ENCODE results near the gene IFT88. TPM values are rescaled to one million over a fixed set of nuclear protein-coding genes. Genes with fewer than 3 reads are reported as not detected.
"Not testable (repeated sequence)": the region's sequence is repeated elsewhere in the genome, so short reads cannot be mapped to it uniquely, and the experiment has no call there.

The IFT88 gene
- total RNA-seq, 4 donors from 2014 or later = 14.6 to 24.6 (median 19.2) TPM

- Histone ChIP-seq H3K9me3 (no peaks in the 10 kb centered on the region), H3K36me3 (peaks cover 0 to 37% (median 0%) of the 10 kb centered on the region in 3 donors), H3K27ac (peak overlapping the region in 2 of 4 donors; percentile 39 to 60), H3K4me1 (peaks cover 0 to 14% (median 0%) of the 10 kb centered on the region in 4 donors), H3K4me3 (no peak overlapping the region), H3K27me3 (no peaks in the 10 kb centered on the region)
- DNase-seq (ENCODE audit: low spot score in 2 of 2) = no peak
- WGBS, 2 donors = 30 to 31% methylated on average over 2 of the region's 2 CpGs
- TF ChIP-seq EP300 (IDR thresholded peaks at IDR 0.05) (no peak), POLR2A (IDR thresholded peaks at IDR 0.05) (no peak), CTCF (IDR thresholded peaks at IDR 0.05) (no peak)
Observed at GRCh38 chr13:20672772-20673171, 105.8 kb downstream of the IFT88 start.

GRCh38 chr13:20673715-20674114 lies 106.8 kb downstream of the IFT88 start:
- Histone ChIP-seq H3K36me3 (peaks cover 0 to 34% (median 0%) of the 10 kb centered on the region in 3 donors), H3K9me3 (no peaks in the 10 kb centered on the region), H3K27me3 (no peaks in the 10 kb centered on the region), H3K4me1 (peaks cover 0 to 14% (median 0%) of the 10 kb centered on the region in 4 donors), H3K4me3 (no peak overlapping the region), H3K27ac (peak overlapping the region in 1 of 4 donors; percentile 60)
- DNase-seq (ENCODE audit: low spot score in 2 of 2) = no peak
- TF ChIP-seq EP300 (IDR thresholded peaks at IDR 0.05) = no peak
- no peak for TF ChIP-seq CTCF (IDR thresholded peaks at IDR 0.05)
- TF ChIP-seq POLR2A (IDR thresholded peaks at IDR 0.05) = no peak
- 35 to 47% methylated on average over 5 of the region's 5 CpGs for WGBS, 2 donors

GRCh38 chr13:20676213-20676612 lies 109.3 kb downstream of the IFT88 start:
- no peak for TF ChIP-seq CTCF (IDR thresholded peaks at IDR 0.05)
- no peak for TF ChIP-seq POLR2A (IDR thresholded peaks at IDR 0.05)
- no peak for TF ChIP-seq EP300 (IDR thresholded peaks at IDR 0.05)
- no peak for DNase-seq (ENCODE audit: low spot score in 2 of 2)

GRCh38 chr13:20678606-20679005 lies 111.6 kb downstream of the IFT88 start:
- H3K27me3 ChIP-seq; H3K4me1 ChIP-seq; DNase-seq (ENCODE audit: low spot score in 2 of 2); H3K9me3 ChIP-seq; H3K4me3 ChIP-seq; H3K27ac ChIP-seq: not testable (repeated sequence)
- 31 to 51% methylated on average over 7 of the region's 7 CpGs for WGBS, 2 donors
- peaks cover 0 to 38% (median 0%) of the 10 kb centered on the region in 3 donors for H3K36me3 ChIP-seq

More at GRCh38 chr13:20676213-20676612, 109.3 kb downstream of the IFT88 start:
- Histone ChIP-seq H3K27me3 (no peaks in the 10 kb centered on the region), H3K4me1 (peaks cover 0 to 14% (median 0%) of the 10 kb centered on the region in 4 donors), H3K4me3 (no peak overlapping the region), H3K27ac (no peak overlapping the region), H3K9me3 (no peaks in the 10 kb centered on the region), H3K36me3 (peaks cover 0 to 43% (median 0%) of the 10 kb centered on the region in 3 donors)
- 90 to 96% methylated on average over 2 of the region's 2 CpGs for WGBS, 2 donors

GRCh38 chr13:20679879-20680278 lies 112.9 kb downstream of the IFT88 start:
- no peak overlapping the region for H3K27ac ChIP-seq
- H3K4me1 ChIP-seq = no peaks in the 10 kb centered on the region
- TF ChIP-seq EP300 (IDR thresholded peaks at IDR 0.05) (no peak), POLR2A (IDR thresholded peaks at IDR 0.05) (no peak), CTCF (IDR thresholded peaks at IDR 0.05) (no peak)
- H3K4me3 ChIP-seq = no peak overlapping the region
- WGBS, 2 donors = 67 to 97% methylated on average over 3 of the region's 3 CpGs
- H3K9me3 ChIP-seq = no peaks in the 10 kb centered on the region
- peaks cover 0 to 36% (median 0%) of the 10 kb centered on the region in 3 donors for H3K36me3 ChIP-seq
- no peak for DNase-seq (ENCODE audit: low spot score in 2 of 2)
- H3K27me3 ChIP-seq = no peaks in the 10 kb centered on the region
